Spleen (tissue), 7 donors: Measurements from ENCODE around the gene ADAMTS6.

ENCODE experiments used
- CTCF ChIP-seq, 11 experiments: fragments of 200-600 bp in 7 of 11; fragments of 450-650 bp in 4 of 11; sonication (generic) in 4 of 11; IDR thresholded peaks in 8 of 11; conservative IDR thresholded peaks in 3 of 11; 1 replicate in 7 of 11; 2 replicates in 4 of 11; pipeline versions ENCODE4 v1.4.0 to v1.8.0; 2016 to 2021; ENCODE audit warnings: antibody characterized with exemption in 11 of 11, inconsistent platforms in 4 of 11, mild to moderate bottlenecking in 1 of 11
- POLR2A ChIP-seq, 3 donors: fragments of 450-650 bp; IDR thresholded peaks; one replicate each; pipeline ENCODE4 v1.5.1; 2017; ENCODE audit warnings: antibody characterized with exemption in 3 of 3, mild to moderate bottlenecking in 1 of 3
- POLR2AphosphoS5 ChIP-seq, 3 donors: sonication (generic); formaldehyde crosslinking; IDR thresholded peaks; one replicate each; pipeline ENCODE4 v1.5.1; 2017; ENCODE audit warnings: antibody characterized with exemption in 3 of 3
- donor health status: DM: no; HTN: no; CAD: no; lungs with moderate emphysema.
- donor health status: DM: no; HTN: no; CAD: no.
- donor health status: DM: no; HTN: no; CAD: no.

GRCh38 chr5:65161655-65162054 lies 320.1 kb downstream of the ADAMTS6 start:
- TF ChIP-seq POLR2AphosphoS5 (IDR thresholded peaks at IDR 0.05) (no peak), CTCF (IDR thresholded peaks at IDR 0.05 in 8 of 11, conservative IDR thresholded peaks at IDR 0.05 in 3 of 11) (no peak), POLR2A (IDR thresholded peaks at IDR 0.05) (no peak)
